HG03175 (cell line): Measurements from ENCODE around the gene SLC35F3.
A peak's percentile ranks its signal among the peaks of the same experiment; 100 is the strongest.
"Not testable (repeated sequence)": the region's sequence is repeated elsewhere in the genome, so short reads cannot be mapped to it uniquely, and the experiment has no call there.

Experiments
- ATAC-seq: cut with Tn5 transposase; IDR thresholded peaks from one replicate; pipeline ENCODE4 v1.9.1; 2021; ENCODE audit warnings: mild to moderate bottlenecking, moderate library complexity; ENCODE audit not compliant: unreplicated experiment

Gene SLC35F3

DNA sequence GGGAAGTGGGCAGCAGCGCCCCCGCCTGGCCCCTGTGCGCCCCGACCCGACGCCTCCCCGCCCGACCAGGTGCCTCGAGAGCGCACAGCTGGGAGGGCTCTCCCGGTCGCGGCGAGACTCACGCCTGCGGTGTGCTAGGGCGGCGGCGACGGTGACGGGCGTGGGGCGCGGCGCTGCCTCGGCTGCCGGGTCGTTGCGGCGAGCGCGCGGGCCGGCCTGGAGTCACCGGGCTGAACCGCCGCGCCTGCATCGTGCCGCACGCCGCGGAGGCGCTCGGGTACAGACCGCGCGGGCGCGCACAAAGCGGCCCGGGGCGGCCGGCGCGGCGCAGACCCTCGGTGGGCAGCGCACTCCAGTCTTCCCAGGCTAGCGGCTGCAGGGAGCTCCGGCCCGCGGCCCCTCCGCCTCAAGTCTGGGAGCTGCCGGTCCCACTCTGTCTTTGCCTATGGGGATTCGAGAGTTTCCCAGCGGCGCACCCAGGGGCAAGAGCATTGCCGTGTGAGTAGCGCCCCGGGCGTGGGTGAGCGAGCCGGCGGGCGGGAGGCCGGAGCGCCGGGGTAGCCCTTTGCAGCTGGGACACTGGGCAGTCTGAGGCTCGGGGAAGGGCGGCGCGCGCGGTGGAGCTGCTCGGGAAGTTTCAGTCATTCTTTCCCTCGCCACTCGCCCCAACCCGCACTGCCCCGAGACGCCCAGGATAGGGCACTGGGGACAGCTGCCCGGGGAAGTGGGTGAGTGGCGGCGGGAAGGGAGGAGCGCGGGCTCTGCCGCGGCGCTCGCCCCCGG, at the start of gene SLC35F3:
Gene SLC35F3, plus strand, starts transcription at position 44 of the 783 bp plus-strand sequence.
- no peak for ATAC-seq

DNA sequence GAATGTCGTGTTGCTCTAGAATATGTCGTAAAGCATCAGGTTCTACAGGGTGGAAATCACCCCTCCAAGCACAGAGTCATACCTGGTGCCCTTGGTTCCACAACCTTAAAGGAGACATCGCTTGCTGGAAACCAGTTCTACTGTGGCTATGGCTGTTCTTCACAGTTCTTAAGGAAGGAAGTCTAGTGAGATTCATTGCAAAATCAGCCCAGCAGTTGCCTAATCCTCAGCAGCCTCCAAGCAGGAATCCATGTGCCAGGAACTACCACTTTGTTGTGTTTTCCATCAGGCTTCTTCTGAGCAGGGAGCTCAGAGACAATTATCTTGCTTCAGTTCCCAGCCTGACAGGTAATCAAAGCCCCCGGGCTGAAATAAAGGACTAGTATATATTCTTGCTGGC, 45.0 kb upstream of the SLC35F3 start:
- ATAC-seq: no peak

- ATAC-seq: no peak
These were observed 40.5 kb upstream of the SLC35F3 start for GRCh38 chr1:233863901-233864545.

DNA sequence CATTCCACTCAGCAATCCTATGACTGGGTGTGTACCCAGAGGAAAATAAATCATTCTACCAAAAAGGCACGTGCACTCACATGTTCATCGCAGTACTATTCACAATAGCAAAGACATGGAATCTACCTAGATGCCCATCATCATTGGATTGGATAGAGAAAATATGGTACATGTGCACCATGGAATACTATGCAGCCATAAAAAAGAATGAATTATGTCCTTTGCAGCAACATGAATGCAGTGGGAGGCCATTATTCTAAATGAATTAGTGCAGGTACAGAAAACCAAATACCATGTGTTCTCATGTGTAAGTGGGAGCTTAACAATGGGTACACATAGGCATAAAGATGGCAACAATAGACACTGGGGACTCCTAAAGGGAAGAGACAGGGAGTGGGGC, 39.9 kb upstream of the SLC35F3 start:
- no peak for ATAC-seq

GRCh38 chr1:233865216-233865615, 39.3 kb upstream of the SLC35F3 start:
- ATAC-seq: no peak

DNA sequence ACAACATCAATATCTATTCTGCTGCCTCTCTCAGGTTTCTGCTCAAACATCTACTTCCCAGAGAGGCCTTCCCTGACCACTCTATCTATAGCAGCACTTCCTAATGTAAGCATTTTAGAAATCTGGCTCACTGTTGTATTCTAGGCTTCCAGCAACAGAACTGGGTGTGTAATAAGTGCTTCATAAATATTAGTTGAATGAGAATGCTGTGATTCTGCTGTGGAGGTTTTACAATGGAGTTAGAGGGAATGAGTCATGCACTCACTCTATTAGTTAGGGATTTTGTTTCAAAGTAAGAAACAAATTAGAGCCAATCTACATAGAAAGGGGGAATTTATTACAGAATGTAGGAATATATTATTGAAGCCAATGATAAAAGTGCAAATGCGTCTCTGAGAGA, 38.6 kb upstream of the SLC35F3 start:
- no peak for ATAC-seq

DNA sequence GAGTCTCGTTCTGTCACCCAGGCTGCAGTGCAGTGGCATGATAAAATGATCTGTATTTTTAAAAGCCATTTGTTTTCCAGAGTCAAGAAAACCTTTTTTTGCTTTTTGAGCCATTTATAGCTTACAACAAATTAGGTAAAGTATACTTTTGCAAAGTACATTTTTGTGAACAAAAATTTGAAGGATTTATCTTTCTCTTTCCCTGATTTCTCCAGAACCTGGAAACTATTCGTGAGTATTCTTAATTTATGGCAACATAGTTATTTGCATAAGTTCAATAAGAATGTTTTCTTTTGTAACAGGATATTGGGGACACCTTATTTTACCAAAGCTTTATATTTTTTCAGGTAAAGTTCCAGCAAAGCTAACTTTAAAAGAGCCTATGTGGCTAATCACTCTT, 37.4 kb upstream of the SLC35F3 start:
- ATAC-seq: no peak

DNA sequence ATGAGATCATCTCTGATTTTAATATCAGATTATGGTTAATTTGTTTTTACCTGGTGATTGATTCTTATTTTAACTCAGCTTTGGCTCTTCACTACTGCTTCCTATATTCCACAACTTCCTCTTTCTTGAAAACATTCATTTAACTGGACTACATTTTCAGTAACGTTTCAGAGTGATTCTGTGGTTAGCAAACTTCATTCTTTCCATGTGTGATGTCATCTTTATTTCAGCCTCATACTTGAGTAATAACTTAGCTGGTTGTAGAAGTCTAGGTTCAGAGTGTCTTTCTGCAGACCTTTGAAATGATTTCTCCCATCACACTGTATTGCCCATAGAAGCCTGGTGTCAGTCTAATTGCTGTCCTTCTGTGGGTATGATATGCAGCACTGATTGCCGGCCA, 36.0 kb upstream of the SLC35F3 start:
- no peak for ATAC-seq

DNA sequence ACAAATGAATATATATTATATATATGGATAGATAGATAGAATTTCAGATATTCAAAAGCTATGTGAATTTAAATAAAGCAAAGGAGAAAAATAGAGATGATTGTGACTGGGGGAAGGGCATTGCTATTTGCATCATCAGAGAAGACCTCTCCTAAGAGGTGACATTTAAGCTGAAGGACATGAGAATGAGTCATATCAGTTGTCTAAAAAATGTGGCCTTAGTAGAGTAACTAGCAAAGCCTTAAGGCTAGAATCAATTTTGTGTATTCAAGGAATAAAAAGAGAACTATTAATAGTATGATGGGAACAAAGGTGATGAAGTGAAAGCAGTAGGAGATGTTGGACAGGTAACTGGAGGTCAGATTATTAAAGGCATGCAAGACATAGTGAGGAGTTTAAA, 34.8 kb upstream of the SLC35F3 start:
- ATAC-seq: no peak

- no peak for ATAC-seq
These were observed 30.8 kb upstream of the SLC35F3 start for GRCh38 chr1:233873666-233874065.

- ATAC-seq: no peak
These were observed 24.6 kb upstream of the SLC35F3 start for GRCh38 chr1:233879841-233880240.

- no peak for ATAC-seq
These were observed 20.8 kb upstream of the SLC35F3 start for GRCh38 chr1:233883671-233884070.

DNA sequence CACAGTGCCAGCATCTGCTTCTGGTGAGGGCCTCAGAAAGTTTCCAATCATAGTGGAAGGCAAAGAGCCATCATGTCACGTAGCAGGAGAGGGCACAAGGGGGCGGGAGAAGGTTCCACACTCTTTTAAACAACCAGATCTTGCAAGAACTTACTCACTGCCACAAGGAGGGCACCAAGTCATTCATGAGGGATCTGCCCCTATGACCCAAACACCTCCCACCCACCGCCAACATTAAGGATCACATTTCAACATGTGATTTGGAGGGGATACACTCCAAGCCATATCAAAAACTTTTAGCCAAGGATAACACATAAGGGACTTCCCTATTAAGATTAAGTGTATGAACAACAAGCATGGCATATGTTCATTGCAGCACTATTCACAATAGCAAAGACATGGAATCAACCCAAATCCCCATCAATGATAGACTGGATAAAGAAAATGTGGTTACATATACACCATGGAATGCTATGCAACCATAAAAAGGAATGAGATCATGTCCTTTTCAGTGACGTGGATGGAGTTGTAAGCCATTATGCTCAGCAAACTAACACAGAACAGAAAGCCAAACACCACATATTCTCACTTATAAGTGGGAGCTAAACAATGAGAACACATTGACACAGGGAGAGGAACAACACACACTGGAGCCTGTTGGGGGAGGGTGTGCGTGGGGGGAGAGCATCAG, 19.9 kb upstream of the SLC35F3 start:
- ATAC-seq: no peak

- ATAC-seq: no peak
These were observed 19.1 kb upstream of the SLC35F3 start for GRCh38 chr1:233885196-233885920.

- not testable (repeated sequence) for ATAC-seq
These were observed 13.3 kb upstream of the SLC35F3 start for GRCh38 chr1:233891151-233891550.

DNA sequence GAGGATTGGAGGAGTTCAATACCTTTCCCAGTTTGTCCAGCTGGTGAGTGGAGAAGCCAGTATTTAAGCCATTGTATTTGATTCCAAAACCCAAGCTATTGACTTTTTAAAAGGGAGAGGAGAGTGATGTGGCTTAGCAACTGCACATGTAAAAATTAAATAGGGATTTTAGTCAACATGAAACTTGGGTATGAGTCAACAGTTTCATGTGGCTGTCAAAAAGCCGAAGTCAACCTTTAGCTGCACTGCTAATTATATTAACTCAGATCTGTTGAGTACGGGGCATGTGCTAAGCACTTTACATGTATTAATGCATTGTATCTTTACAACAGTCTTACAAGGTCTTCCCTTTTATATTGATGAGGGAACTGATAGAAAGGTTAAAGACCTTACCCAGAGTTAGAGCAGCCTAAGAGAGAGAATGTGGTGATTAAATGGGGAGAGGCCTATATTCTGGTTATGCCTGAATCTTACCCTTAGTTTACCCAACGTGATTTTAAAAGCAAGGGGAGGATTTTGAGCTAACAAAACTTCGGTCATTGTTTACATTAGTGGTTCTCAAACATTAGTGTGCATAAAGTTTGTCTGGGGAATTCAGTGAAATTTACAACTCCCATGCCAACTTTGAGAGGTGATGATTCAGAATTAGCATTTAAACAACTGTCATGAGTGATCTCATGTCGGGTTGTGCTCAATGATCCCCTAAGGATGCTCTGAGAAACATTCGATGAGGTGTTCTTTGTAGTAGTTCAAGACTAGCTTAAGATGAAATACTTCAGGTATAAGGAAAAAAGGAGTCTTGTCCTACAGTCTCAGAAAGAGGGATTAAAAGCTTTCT, 6.9 kb upstream of the SLC35F3 start:
- ATAC-seq: peak; percentile 98

DNA sequence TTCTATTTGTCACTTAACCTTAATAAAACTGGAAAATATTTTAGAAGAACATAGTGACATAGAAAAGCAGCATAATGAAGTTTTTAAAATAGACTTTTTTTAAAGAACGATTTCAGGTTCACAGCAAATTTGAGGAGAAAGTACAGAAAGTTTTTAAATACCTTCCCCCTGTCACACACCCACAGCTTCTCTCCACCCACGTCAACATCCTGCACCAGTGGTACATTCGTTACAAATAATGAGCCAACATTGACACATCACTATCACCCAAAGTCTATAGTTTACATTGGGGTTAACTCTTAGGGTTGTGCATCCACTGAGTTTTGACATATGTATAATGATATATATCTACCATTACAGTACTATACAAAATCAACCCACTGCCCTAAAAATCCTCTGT, 3.0 kb upstream of the SLC35F3 start:
- no peak for ATAC-seq

DNA sequence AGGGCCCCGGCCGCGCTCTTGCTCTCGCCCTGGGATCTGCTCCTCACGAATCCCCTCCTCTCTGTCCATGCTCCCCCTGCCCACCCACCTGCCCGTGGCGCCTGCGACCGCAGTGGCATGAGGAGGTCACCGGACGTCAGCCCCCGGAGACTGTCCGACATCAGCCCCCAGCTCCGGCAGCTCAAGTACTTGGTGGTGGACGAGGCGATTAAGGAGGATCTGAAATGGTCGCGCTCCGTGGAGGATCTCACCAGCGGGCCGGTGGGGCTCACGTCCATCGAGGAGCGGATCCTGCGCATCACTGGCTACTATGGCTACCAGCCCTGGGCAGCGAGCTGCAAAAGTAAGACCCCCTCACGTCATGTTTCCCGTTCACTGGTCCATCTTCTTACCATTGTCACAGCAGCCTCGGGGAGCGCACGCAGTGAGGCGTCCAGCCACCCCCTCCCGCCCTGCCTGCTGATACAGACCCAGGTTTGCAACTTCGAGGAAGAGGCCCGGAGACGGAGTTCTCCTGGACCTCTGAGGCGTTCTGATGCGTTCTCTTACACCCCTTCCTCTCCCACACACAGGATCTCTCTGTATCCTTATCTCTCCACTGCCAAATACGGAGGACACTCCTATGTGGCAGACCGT, 1.1 kb downstream of the SLC35F3 start:
- ATAC-seq: no peak

GRCh38 chr1:233907151-233907550, 2.7 kb downstream of the SLC35F3 start:
- no peak for ATAC-seq

- ATAC-seq: no peak
These were observed 3.6 kb downstream of the SLC35F3 start for GRCh38 chr1:233908092-233908491.
